A549 (cell line): ENCODE results near the gene CABP2. TPM values are rescaled to one million over a fixed set of nuclear protein-coding genes. Genes with fewer than 3 reads are reported as not detected.
A peak's percentile ranks its signal among the peaks of the same experiment; 100 is the strongest.

Experiments
- ATAC-seq, 2 experiments: fragments of 200-7000 bp in 1 of 2; fragments of >200 bp in 1 of 2; cut with Nextera tagmentation in 1 of 2; cut with Tn5 transposase in 1 of 2; 3 replicates each; pipeline versions ENCODE4 v1.8.0 to v1.9.1; 2018 to 2020; ENCODE audit warnings: mild to moderate bottlenecking in 1 of 2, moderate library complexity in 1 of 2
- CTCF ChIA-PET: fragments of 300-600 bp; sonication (Branson Sonifier 250); formaldehyde crosslinking; extraction: SDS; loops from one replicate; lab custom pipeline; 2021; ENCODE audit warnings: antibody characterized with exemption, inconsistent platforms; lab: Yijun Ruan, JAX
- POLR2A ChIA-PET: fragments of 350-600 bp; formaldehyde crosslinking; extraction: SDS; loops from one replicate; lab custom pipeline; 2021; ENCODE audit warnings: antibody characterized with exemption, inconsistent platforms; lab: Yijun Ruan, JAX
- DNase-seq, 2 experiments: peaks; one replicate each; pipeline versions ENCODE4 v3.0.0 to v3.0.0-alpha.2; 2011 to 2016; ENCODE audit warnings: low read depth in 1 of 2, low spot score in 1 of 2
- FAIRE-seq: peaks from 2 replicates; lab custom pipeline; 2011; peaks lifted over from hg19 to GRCh38; lab: Jason Lieb, UNC
- H3K27ac ChIP-seq, 2 experiments: fragments of >200 bp; sonication (Bioruptor Twin); formaldehyde crosslinking; 3 replicates each; pipeline ENCODE4 v1.5.1; 2016 to 2017
- H3K4me1 ChIP-seq: fragments of >200 bp; sonication (Bioruptor Twin); formaldehyde crosslinking; 3 replicates; pipeline ENCODE4 v1.6.1; 2016
- H3K4me2 ChIP-seq: fragments of >200 bp; sonication (Bioruptor Twin); formaldehyde crosslinking; 3 replicates; pipeline ENCODE4 v1.6.1; 2016
- H3K4me3 ChIP-seq: fragments of >200 bp; sonication (Bioruptor Twin); formaldehyde crosslinking; 3 replicates; pipeline ENCODE4 v1.5.1; 2016
- H3K9me3 ChIP-seq: fragments of >200 bp; sonication (Bioruptor Twin); formaldehyde crosslinking; 3 replicates; pipeline ENCODE4 v1.6.1; 2016
- BHLHE40 ChIP-seq: IDR thresholded peaks from 2 replicates; pipeline ENCODE4 v1.6.1; 2012; ENCODE audit warnings: low read depth, low read length, inconsistent platforms
- E2F6 ChIP-seq: IDR thresholded peaks from 2 replicates; pipeline ENCODE4 v1.6.1; 2012; ENCODE audit warnings: low read depth, borderline replicate concordance
- EHMT2 ChIP-seq: fragments of 200-600 bp; sonication (generic); IDR thresholded peaks from 2 replicates; pipeline ENCODE4 v1.6.1; 2016; ENCODE audit warnings: antibody characterized with exemption, low read depth, mild to moderate bottlenecking, moderate library complexity
- ESRRA ChIP-seq: fragments of 150-350 bp; IDR thresholded peaks from 2 replicates; pipeline ENCODE4 v1.6.1; 2014; ENCODE audit warnings: mild to moderate bottlenecking, low read length, borderline replicate concordance
- FOSB ChIP-seq: fragments of 250-450 bp; sonication (Bioruptor Pico); IDR thresholded peaks from 2 replicates; pipeline ENCODE4 v1.5.0; 2020; ENCODE audit warnings: mild to moderate bottlenecking, moderate library complexity
- GATA3 ChIP-seq: IDR thresholded peaks from 2 replicates; pipeline ENCODE4 v1.6.1; 2012; ENCODE audit warnings: borderline replicate concordance
- HDAC2 ChIP-seq: fragments of 200-600 bp; sonication (generic); IDR thresholded peaks from 2 replicates; pipeline ENCODE4 v1.6.1; 2016
- HMGXB4 ChIP-seq: fragments of 250-450 bp; sonication (Bioruptor Pico); IDR thresholded peaks from 2 replicates; pipeline ENCODE4 v1.5.0; 2021; ENCODE audit warnings: mild to moderate bottlenecking, moderate library complexity, borderline replicate concordance
- HOXA7 ChIP-seq: fragments of 250-450 bp; sonication (Bioruptor Pico); IDR thresholded peaks from 2 replicates; pipeline ENCODE4 v1.5.0; 2020; ENCODE audit warnings: mild to moderate bottlenecking, moderate library complexity
- JUN ChIP-seq, 2 experiments: fragments of >200 bp; sonication (Bioruptor Twin); formaldehyde crosslinking; IDR thresholded peaks; 2 replicates in 1 of 2; 3 replicates in 1 of 2; pipeline ENCODE4 v1.6.1; 2016 to 2017
- KDM5A ChIP-seq: fragments of 200-600 bp; sonication (generic); IDR thresholded peaks from 2 replicates; pipeline ENCODE4 v1.6.1; 2016; ENCODE audit warnings: antibody characterized with exemption, mild to moderate bottlenecking
- MAFK ChIP-seq: fragments of 450-650 bp; IDR thresholded peaks from 2 replicates; pipeline ENCODE4 v1.6.1; 2014; ENCODE audit not compliant: partially characterized antibody
- MYC ChIP-seq: IDR thresholded peaks from 2 replicates; pipeline ENCODE4 v1.6.1; 2012; ENCODE audit warnings: mild to moderate bottlenecking, inconsistent platforms, low read length, improper control_type of control experiment, borderline replicate concordance
- NFE2L2 ChIP-seq: fragments of 150-350 bp; conservative IDR thresholded peaks from 2 replicates; pipeline ENCODE4 v1.6.1; 2014; ENCODE audit warnings: low read length
- PBX3 ChIP-seq: IDR thresholded peaks from 2 replicates; pipeline ENCODE4 v1.6.1; 2012
- PHF8 ChIP-seq: fragments of 200-600 bp; sonication (generic); IDR thresholded peaks from 2 replicates; pipeline ENCODE4 v1.6.1; 2016; ENCODE audit warnings: low read depth, mild to moderate bottlenecking, antibody characterized with exemption, moderate library complexity, borderline replicate concordance
- POLR2A ChIP-seq: IDR thresholded peaks from 2 replicates; pipeline ENCODE4 v1.6.1; 2012; ENCODE audit warnings: mild to moderate bottlenecking, low read length
- POLR2AphosphoS2 ChIP-seq: conservative IDR thresholded peaks from 2 replicates; pipeline ENCODE4 v1.6.1; 2012; ENCODE audit warnings: low read length, improper control_type of control experiment, inconsistent platforms
- REST ChIP-seq: fragments of 200-600 bp; sonication (generic); IDR thresholded peaks from 2 replicates; pipeline ENCODE4 v1.6.1; 2016; ENCODE audit warnings: antibody characterized with exemption, mild to moderate bottlenecking, moderate library complexity
- ZC3H11A ChIP-seq: fragments of 450-650 bp; IDR thresholded peaks from 2 replicates; pipeline ENCODE4 v1.6.1; 2014; ENCODE audit warnings: antibody characterized with exemption, mild to moderate bottlenecking
- WGBS: methylation state at CpG from one replicate; pipeline ENCODE4 v1.1.6; 2017; ENCODE audit errors: missing lambda C conversion rate; 5-methylcytosine and 5-hydroxymethylcytosine counted together
- polyA plus RNA-seq, 4 experiments: library from polyadenylated mRNA; depleted of rRNA in 3 of 4; stranded (reverse); fragments of >200 nt; fragmentation: RNase III in 1 of 4; extraction: RNeasy Plus Mini Kit Qiagen cat#74134 plus additional on column Dnase treatment in 1 of 4; gene quantifications; 2 replicates in 3 of 4; 3 replicates in 1 of 4; pipeline ENCODE4 v1.2.3, GENCODE V29; 2011 to 2017

CABP2 gene
- polyA plus RNA-seq, 2 of the 4 experiments (the other 2 are of a cell fraction) = not detected

GRCh38 chr11:67528376-67528775, 5.1 kb upstream of the CABP2 start:
- peaks cover 13% of the 10 kb centered on the region for H3K9me3 ChIP-seq
- ChIA-PET POLR2A (no interaction called here), CTCF (no interaction called here)
- ATAC-seq = no peak
- no peaks in the 10 kb centered on the region for H3K4me1 ChIP-seq
- H3K4me3 ChIP-seq = no peak overlapping the region
- peak overlapping the region in 1 of 2 experiments; percentile 40; a peak in 2 of 6 replicates for H3K27ac ChIP-seq
- FAIRE-seq = no peak
- DNase-seq = no peak
- H3K4me2 ChIP-seq = no peak overlapping the region
- no peak for TF ChIP-seq POLR2A
- TF ChIP-seq MAFK = peak; percentile 93
- TF ChIP-seq E2F6 = no peak
- peak; percentile 86 for TF ChIP-seq NFE2L2
- 76% methylated on average over 4 of the region's 4 CpGs for WGBS

DNA sequence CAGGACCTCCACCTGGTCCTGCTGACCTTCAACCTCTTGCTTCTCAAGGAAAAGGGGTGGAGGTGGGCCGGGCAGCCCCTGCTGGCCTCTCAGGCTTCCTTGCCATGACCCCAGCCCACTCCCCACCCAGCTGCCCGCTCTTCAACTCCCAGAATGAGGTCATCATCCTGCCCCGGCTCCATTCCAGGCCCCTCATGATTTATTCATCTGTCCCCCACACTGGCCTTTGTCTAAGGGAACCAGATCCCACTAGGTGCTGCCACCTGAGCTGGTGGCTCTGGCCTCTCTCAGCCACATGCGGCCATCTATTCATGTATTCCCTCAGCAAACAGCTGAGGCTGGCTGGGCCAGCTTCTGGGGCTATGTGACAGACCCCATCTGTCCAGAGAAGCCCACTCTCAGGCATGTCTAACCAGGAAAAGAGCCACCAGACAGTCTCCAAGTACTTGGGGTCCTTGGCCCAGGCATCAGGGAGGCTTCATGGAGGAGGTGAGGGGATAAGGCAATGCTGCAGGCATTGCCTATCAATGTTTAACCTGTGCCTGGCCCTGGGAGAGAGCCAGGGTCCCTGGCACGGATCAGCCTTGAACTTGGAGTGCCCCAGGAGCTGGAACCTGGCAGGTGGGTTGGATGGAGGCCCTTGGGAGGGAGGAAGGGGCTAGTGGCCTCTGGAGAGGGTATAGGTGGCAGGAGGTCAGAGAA, 2.2 kb upstream of the CABP2 start:
- POLR2A ChIA-PET = no interaction called here

More for the DNA sequence above, 2.2 kb upstream of the CABP2 start:
- no peak for ATAC-seq
- no peaks in the 10 kb centered on the region for H3K4me1 ChIP-seq
- H3K9me3 ChIP-seq = no peaks in the 10 kb centered on the region
- H3K27ac ChIP-seq = 0 out of 6 replicates have a peak overlapping the region, but pooled peaks of 1 of the 2 experiments have one; percentile 21
- CTCF ChIA-PET = interaction anchor here (1.6 kb wide), 1 partner anchor 58 kb away, joined by 4 read pairs; the partner anchor contains the start of gene GSTP1
- TF ChIP-seq JUN (IDR thresholded peaks at IDR 0.05) (no peak), BHLHE40 (no peak), EHMT2 (no peak), ZC3H11A (no peak), MYC (no peak), PHF8 (no peak), HDAC2 (no peak), HMGXB4 (CRISPR knock-in tag) (no peak), MAFK (no peak), KDM5A (no peak), HOXA7 (CRISPR knock-in tag) (no peak), PBX3 (no peak), GATA3 (no peak), ESRRA (no peak), POLR2AphosphoS2 (no peak), FOSB (no peak), REST (no peak)
- TF ChIP-seq, all 56 proteins: peak for 0
- FAIRE-seq = no peak
- Histone ChIP-seq H3K4me2 (no peak overlapping the region), H3K4me3 (no peak overlapping the region)
- 50% methylated on average over 5 of the region's 5 CpGs for WGBS
- no peak for DNase-seq
